ENCODE measurements around the gene CNP.
"Not testable (repeated sequence)": the region's sequence is repeated elsewhere in the genome, so short reads cannot be mapped to it uniquely, and the experiment has no call there.

Gene CNP

GRCh38 chr17:41966463-41967140, at the start of gene CNP:
TSS of gene CNP (plus strand) at chr17:41966795. CDS start at chr17:41966885, 90 bp downstream.
- DNase-seq (ENCODE audit: low read depth) = peak; percentile 89

GRCh38 chr17:41917192-41917591, 49.4 kb upstream of the CNP start:
- no peak for DNase-seq (ENCODE audit: low read depth)

- DNase-seq (ENCODE audit: low read depth) = peak; percentile 17
Observed at GRCh38 chr17:41917679-41918313, 48.8 kb upstream of the CNP start.

- DNase-seq (ENCODE audit: low read depth) = peak; percentile 93
Observed at GRCh38 chr17:41918314-41919164, 48.1 kb upstream of the CNP start, which contains the start of gene ACLY. TSS of gene ACLY (minus strand) at chr17:41918951. CDS start at chr17:41913873, 5,078 bp downstream.

- DNase-seq (ENCODE audit: low read depth) = no peak
Observed at GRCh38 chr17:41919165-41919817, 47.3 kb upstream of the CNP start.

GRCh38 chr17:41919840-41920579, 46.6 kb upstream of the CNP start:
- no peak for DNase-seq (ENCODE audit: low read depth)

- DNase-seq (ENCODE audit: low read depth) = no peak
Observed at GRCh38 chr17:41920580-41920955, 46.0 kb upstream of the CNP start.

- DNase-seq (ENCODE audit: low read depth) = no peak
Observed at GRCh38 chr17:41925991-41926590, 40.5 kb upstream of the CNP start.

GRCh38 chr17:41928693-41929251, 37.8 kb upstream of the CNP start:
- DNase-seq (ENCODE audit: low read depth) = no peak

GRCh38 chr17:41930009-41930832, 36.4 kb upstream of the CNP start, which contains the start of gene ODAD4:
TSS of gene ODAD4 (plus strand) at chr17:41930617. CDS start at chr17:41930724, 107 bp downstream.
- peak; percentile 91 for DNase-seq (ENCODE audit: low read depth)

- not testable (repeated sequence) for DNase-seq (ENCODE audit: low read depth)
Observed at GRCh38 chr17:41930833-41931156, 35.8 kb upstream of the CNP start.

GRCh38 chr17:41931715-41932114, 34.9 kb upstream of the CNP start:
- not testable (repeated sequence) for DNase-seq (ENCODE audit: low read depth)

GRCh38 chr17:41932816-41933389, 33.7 kb upstream of the CNP start:
- DNase-seq (ENCODE audit: low read depth) = no peak

GRCh38 chr17:41935641-41936040, 31.0 kb upstream of the CNP start:
- no peak for DNase-seq (ENCODE audit: low read depth)

- DNase-seq (ENCODE audit: low read depth) = no peak
Observed at GRCh38 chr17:41937970-41938954, 28.3 kb upstream of the CNP start.

GRCh38 chr17:41939044-41939692, 27.4 kb upstream of the CNP start:
- DNase-seq (ENCODE audit: low read depth) = no peak

- DNase-seq (ENCODE audit: low read depth) = no peak
Observed at GRCh38 chr17:41939693-41940090, 26.9 kb upstream of the CNP start.

- no peak for DNase-seq (ENCODE audit: low read depth)
Observed at GRCh38 chr17:41941168-41941567, 25.4 kb upstream of the CNP start.

Data from stimulated activated CD8-positive, alpha-beta memory T cell treated with anti-CD3 and anti-CD28 coated beads, Interleukin-12 subunit alpha, Interleukin-12 subunit beta, amount 100 ng/mL, for 4 hours (primary cell).